ENCODE results near the gene SHLD1.
"Not testable (repeated sequence)": the region's sequence is repeated elsewhere in the genome, so short reads cannot be mapped to it uniquely, and the experiment has no call there.

The SHLD1 gene

DNA sequence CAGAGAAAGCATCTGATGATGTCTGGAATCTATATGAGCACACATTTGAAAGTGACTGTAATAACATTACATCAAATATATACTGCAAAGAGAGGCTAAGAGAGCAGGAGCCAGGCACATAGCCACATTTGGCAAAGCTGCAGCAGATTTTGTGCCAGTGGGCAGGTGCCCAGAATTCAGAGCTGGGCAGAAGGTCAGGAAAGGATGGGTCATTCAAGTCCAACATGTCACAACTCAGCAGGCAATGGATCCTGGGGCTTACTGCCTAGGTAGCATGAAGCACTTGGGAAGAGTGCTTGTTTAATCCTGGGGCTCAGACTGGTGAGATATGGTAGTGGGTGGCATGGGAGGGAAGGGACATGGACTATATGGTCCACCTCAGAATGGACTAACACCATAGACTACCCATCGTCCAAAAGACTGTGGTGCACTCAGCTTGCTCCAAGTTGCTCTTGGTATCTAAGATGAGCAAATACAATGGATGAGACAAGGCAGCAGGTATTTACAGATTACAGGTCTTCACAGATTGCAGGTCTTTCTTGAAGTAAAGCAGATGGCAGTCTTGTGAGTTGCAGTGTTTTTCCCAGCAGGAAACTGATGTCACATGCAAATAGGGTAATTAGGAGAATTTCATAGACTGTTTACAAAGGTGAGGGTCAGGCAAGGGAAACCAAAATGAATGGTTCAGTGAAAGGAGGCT lies 31.2 kb upstream of the SHLD1 start:
- Histone ChIP-seq H3K27ac (ENCODE audit: poor library complexity, severe bottlenecking) (no peak overlapping the region), H3K9me3 (ENCODE audit: severe bottlenecking) (no peaks in the 10 kb centered on the region), H3K4me1 (ENCODE audit: insufficient read depth, poor library complexity, severe bottlenecking) (peaks cover 15% of the 10 kb centered on the region), H3K27me3 (ENCODE audit: insufficient read depth, poor library complexity, severe bottlenecking) (no peaks in the 10 kb centered on the region), H3K36me3 (ENCODE audit: low read depth) (no peaks in the 10 kb centered on the region), H3K4me3 (ENCODE audit: severe bottlenecking) (no peak overlapping the region)
- TF ChIP-seq, protein P1, sequence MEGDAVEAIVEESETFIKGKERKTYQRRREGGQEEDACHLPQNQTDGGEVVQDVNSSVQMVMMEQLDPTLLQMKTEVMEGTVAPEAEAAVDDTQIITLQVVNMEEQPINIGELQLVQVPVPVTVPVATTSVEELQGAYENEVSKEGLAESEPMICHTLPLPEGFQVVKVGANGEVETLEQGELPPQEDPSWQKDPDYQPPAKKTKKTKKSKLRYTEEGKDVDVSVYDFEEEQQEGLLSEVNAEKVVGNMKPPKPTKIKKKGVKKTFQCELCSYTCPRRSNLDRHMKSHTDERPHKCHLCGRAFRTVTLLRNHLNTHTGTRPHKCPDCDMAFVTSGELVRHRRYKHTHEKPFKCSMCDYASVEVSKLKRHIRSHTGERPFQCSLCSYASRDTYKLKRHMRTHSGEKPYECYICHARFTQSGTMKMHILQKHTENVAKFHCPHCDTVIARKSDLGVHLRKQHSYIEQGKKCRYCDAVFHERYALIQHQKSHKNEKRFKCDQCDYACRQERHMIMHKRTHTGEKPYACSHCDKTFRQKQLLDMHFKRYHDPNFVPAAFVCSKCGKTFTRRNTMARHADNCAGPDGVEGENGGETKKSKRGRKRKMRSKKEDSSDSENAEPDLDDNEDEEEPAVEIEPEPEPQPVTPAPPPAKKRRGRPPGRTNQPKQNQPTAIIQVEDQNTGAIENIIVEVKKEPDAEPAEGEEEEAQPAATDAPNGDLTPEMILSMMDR (IDR thresholded peaks at IDR 0.05; ENCODE audit: poor library complexity, severe bottlenecking), result no peak
- ATAC-seq (ENCODE audit: low read depth) (no peak), DNase-seq (ENCODE audit: low spot score) (no peak)

DNA sequence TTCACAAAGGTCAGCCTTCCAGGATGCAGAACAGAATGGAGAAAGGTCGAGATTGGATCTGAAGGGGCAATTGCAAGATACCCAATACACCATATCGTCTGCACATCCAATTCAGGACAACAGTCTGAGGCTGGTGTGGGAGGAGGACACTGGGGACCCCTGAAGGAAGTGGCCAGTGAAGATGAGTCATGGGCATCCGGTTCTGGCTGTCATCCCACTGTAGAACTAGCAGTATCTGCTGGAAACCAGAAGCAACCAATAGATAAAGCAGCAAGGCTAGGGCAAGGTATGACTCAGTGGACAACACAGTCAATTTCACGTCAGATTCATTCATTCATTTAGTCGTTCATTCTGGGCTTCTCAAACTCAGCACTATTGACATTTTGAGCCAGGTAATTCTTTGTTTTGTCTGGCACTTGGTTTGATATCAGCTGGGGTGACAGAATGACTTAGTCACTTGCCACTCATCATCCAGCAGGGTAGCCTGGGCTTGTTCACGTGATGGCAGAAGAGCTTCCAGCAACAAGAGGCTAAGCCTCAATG lies 30.3 kb upstream of the SHLD1 start:
- Histone ChIP-seq H3K4me1 (ENCODE audit: insufficient read depth, poor library complexity, severe bottlenecking) (peaks cover 17% of the 10 kb centered on the region), H3K36me3 (ENCODE audit: low read depth) (no peaks in the 10 kb centered on the region), H3K27me3 (ENCODE audit: insufficient read depth, poor library complexity, severe bottlenecking) (no peaks in the 10 kb centered on the region), H3K4me3 (ENCODE audit: severe bottlenecking) (no peak overlapping the region), H3K9me3 (ENCODE audit: severe bottlenecking) (no peaks in the 10 kb centered on the region), H3K27ac (ENCODE audit: poor library complexity, severe bottlenecking) (no peak overlapping the region)
- ATAC-seq (ENCODE audit: low read depth) (peak; percentile 32; the same call in 2 of the 3 replicates), DNase-seq (ENCODE audit: low spot score) (no peak)
- TF ChIP-seq, protein P1 (IDR thresholded peaks at IDR 0.05; ENCODE audit: poor library complexity, severe bottlenecking), result no peak

DNA sequence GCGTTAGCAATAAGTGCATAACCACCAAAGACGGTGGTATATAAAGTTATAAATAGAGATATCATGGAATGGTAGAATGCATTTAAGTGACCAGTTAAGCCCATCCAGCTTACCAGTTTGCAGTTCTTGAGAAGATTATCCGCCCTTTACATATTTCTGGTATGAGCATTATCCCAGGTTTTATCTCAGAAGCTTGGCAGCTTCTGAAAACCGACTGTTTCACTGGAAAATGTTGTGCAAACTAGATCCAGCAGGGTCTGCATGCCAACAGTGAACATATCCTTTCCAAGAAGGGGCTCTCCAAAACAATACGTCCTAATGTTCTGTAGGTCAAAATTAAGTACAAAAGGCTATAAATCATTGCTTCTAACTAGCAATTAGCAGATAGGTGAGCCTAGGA lies 29.5 kb upstream of the SHLD1 start:
- TF ChIP-seq, protein P1 (IDR thresholded peaks at IDR 0.05; ENCODE audit: poor library complexity, severe bottlenecking), result no peak
- Histone ChIP-seq H3K27ac (ENCODE audit: poor library complexity, severe bottlenecking) (no peak overlapping the region), H3K36me3 (ENCODE audit: low read depth) (no peaks in the 10 kb centered on the region), H3K4me3 (ENCODE audit: severe bottlenecking) (no peak overlapping the region), H3K9me3 (ENCODE audit: severe bottlenecking) (no peaks in the 10 kb centered on the region), H3K27me3 (ENCODE audit: insufficient read depth, poor library complexity, severe bottlenecking) (no peaks in the 10 kb centered on the region), H3K4me1 (ENCODE audit: insufficient read depth, poor library complexity, severe bottlenecking) (peaks cover 19% of the 10 kb centered on the region)
- no peak for ATAC-seq (ENCODE audit: low read depth)
- DNase-seq (ENCODE audit: low spot score), result no peak

DNA sequence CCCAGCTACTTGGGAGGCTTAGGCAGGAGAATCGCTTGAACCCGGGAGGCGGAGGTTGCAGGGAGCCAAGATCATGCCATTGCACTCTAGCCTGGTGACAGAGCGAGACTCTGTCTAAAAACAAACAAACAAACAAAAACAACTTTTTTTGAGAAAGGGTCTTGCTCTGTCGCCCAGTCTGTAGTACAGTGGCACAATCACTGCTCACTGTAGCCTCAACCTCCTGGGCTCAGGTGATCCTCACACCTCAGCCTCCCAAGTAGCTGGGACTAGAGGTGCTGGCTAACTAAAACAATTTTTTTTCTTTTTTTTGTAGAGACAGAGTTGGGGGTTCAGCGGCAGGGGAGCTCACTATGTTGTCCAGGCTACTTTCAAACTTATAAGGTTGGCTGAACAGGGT lies 28.8 kb upstream of the SHLD1 start:
- H3K9me3 ChIP-seq (ENCODE audit: severe bottlenecking); H3K36me3 ChIP-seq (ENCODE audit: low read depth); ATAC-seq (ENCODE audit: low read depth); H3K27ac ChIP-seq (ENCODE audit: poor library complexity, severe bottlenecking); H3K4me3 ChIP-seq (ENCODE audit: severe bottlenecking); DNase-seq (ENCODE audit: low spot score); H3K27me3 ChIP-seq (ENCODE audit: insufficient read depth, poor library complexity, severe bottlenecking): not testable (repeated sequence)
- H3K4me1 ChIP-seq (ENCODE audit: insufficient read depth, poor library complexity, severe bottlenecking), result peaks cover 19% of the 10 kb centered on the region

DNA sequence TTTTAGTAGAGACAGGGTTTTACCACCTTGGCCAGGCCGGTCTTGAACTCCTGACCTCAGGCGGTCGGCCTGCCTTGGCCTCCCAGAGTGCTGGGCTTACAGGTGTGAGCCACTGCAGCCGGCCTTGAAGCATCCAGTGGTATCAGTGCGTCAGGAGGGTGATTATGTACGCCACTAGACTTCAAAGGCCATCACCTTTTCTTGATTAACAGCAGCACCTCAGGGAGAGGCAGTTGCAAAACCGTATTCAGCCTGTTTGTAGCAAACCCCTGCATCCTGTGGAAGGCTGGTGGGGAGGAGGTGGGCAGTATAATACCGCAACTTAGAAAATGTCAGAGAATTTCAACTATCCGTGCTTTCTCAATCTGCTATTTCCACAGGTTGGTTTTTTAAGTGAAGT lies 27.3 kb upstream of the SHLD1 start:
- H3K9me3 ChIP-seq (ENCODE audit: severe bottlenecking), result no peaks in the 10 kb centered on the region
- TF ChIP-seq, protein P1 (IDR thresholded peaks at IDR 0.05; ENCODE audit: poor library complexity, severe bottlenecking), result no peak
- DNase-seq (ENCODE audit: low spot score) (no peak), ATAC-seq (ENCODE audit: low read depth) (no peak)
- H3K4me1 ChIP-seq (ENCODE audit: insufficient read depth, poor library complexity, severe bottlenecking), result peaks cover 19% of the 10 kb centered on the region
- H3K27ac ChIP-seq (ENCODE audit: poor library complexity, severe bottlenecking), result no peak overlapping the region
- H3K36me3 ChIP-seq (ENCODE audit: low read depth), result no peaks in the 10 kb centered on the region
- no peaks in the 10 kb centered on the region for H3K27me3 ChIP-seq (ENCODE audit: insufficient read depth, poor library complexity, severe bottlenecking)
- no peak overlapping the region for H3K4me3 ChIP-seq (ENCODE audit: severe bottlenecking)

DNA sequence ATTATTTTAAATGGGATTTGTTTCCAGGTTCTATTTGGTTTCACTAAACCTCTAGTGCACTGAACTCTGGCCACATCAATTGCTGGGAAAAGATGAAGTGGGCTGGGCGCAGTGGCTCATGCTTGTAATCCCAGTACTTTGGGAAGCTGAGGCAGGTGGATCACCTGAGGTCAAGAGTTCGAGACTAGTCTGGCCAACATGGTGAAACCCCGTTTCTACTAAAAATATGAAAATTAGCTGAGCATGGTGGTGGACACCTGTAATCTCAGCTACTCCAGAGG lies 25.1 kb upstream of the SHLD1 start:
- ATAC-seq (ENCODE audit: low read depth); DNase-seq (ENCODE audit: low spot score); H3K27me3 ChIP-seq (ENCODE audit: insufficient read depth, poor library complexity, severe bottlenecking); H3K4me3 ChIP-seq (ENCODE audit: severe bottlenecking); H3K36me3 ChIP-seq (ENCODE audit: low read depth); H3K9me3 ChIP-seq (ENCODE audit: severe bottlenecking): not testable (repeated sequence)
- Histone ChIP-seq H3K27ac (ENCODE audit: poor library complexity, severe bottlenecking) (peak overlapping the region; percentile 49), H3K4me1 (ENCODE audit: insufficient read depth, poor library complexity, severe bottlenecking) (peaks cover 25% of the 10 kb centered on the region)
